Spinal cord (tissue), 10 donors: ENCODE measurements around the gene GSK3B. TPM values are rescaled to one million over a fixed set of nuclear protein-coding genes. Genes with fewer than 3 reads are reported as not detected.

Experiments
- DNase-seq, 6 donors: peaks; one replicate each; pipeline versions ENCODE4 v3.0.0 to v3.0.0-alpha.2; 2013 to 2015; ENCODE audit warnings: low spot score in 6 of 6, low read depth in 4 of 6
- H3K27ac ChIP-seq: one replicate; pipeline ENCODE4 v1.5.1; 2013; ENCODE audit warnings: low read depth, low read length, control low read depth
- H3K27me3 ChIP-seq: one replicate; pipeline ENCODE4 v1.6.1; 2013; ENCODE audit warnings: low read length; ENCODE audit not compliant: control insufficient read depth, insufficient read depth
- H3K36me3 ChIP-seq: one replicate; pipeline ENCODE4 v1.6.1; 2013; ENCODE audit warnings: low read length; ENCODE audit not compliant: control insufficient read depth, insufficient read depth
- H3K4me1 ChIP-seq: one replicate; pipeline ENCODE4 v1.6.1; 2013; ENCODE audit warnings: low read length; ENCODE audit not compliant: control insufficient read depth, insufficient read depth
- H3K4me3 ChIP-seq: one replicate; pipeline ENCODE4 v1.5.1; 2013; ENCODE audit warnings: low read depth, low read length, control low read depth
- H3K9me3 ChIP-seq: one replicate; pipeline ENCODE4 v1.6.1; 2013; ENCODE audit warnings: low read length; ENCODE audit not compliant: control insufficient read depth, insufficient read depth
- WGBS: methylation state at CpG from one replicate; pipeline ENCODE4 v1.1.5; 2013; ENCODE audit warnings: missing lambda C conversion rate; ENCODE audit not compliant: insufficient coverage; 5-methylcytosine and 5-hydroxymethylcytosine counted together
- polyA plus RNA-seq, 2 donors: library from polyadenylated mRNA; unstranded; fragments of 120-200 nt; gene quantifications; one replicate each; pipeline ENCODE4 v1.2.1, GENCODE V29; 2013; ENCODE audit not compliant: insufficient read length in 2 of 2
- total RNA-seq, 2 donors: library from RNA; depleted of rRNA in 1 of 2; stranded (reverse); fragments of 120-200 nt in 1 of 2; fragments of >200 nt in 1 of 2; gene quantifications; one replicate each; pipeline versions ENCODE4 v1.2.3 to v1.2.4, GENCODE V29; 2013 to 2014
- donor health status: healthy.

The GSK3B gene
- total and polyA plus RNA-seq, 4 donors = 53.3 to 113 (median 73.1) TPM

DNA sequence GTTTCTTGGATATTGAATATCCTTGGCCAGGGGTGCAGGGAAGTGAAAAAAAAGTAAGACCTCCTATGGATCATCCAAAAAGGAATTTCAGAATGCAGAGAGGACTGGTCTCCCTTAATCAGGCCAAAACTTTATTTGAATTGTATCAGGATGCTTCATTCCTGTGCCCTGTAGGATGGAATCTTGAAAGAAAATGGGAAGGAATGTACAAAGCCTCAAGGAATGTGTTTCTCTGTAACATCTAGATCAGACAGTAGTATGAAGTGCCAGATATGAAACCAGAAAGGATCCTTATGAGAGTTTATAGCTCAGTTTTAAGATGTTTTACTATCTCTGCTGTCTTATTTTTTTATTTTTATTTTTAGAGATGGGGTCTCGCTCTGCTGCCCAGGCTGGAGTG, 6.5 kb upstream of the GSK3B start:
- Histone ChIP-seq H3K36me3 (peaks cover 4% of the 10 kb centered on the region), H3K9me3 (no peaks in the 10 kb centered on the region), H3K27me3 (no peaks in the 10 kb centered on the region), H3K4me1 (peaks cover 10% of the 10 kb centered on the region), H3K4me3 (no peak overlapping the region), H3K27ac (no peak overlapping the region)
- WGBS = no CpG with 5 or more reads among the region's 1 CpG
- DNase-seq = no peak

DNA sequence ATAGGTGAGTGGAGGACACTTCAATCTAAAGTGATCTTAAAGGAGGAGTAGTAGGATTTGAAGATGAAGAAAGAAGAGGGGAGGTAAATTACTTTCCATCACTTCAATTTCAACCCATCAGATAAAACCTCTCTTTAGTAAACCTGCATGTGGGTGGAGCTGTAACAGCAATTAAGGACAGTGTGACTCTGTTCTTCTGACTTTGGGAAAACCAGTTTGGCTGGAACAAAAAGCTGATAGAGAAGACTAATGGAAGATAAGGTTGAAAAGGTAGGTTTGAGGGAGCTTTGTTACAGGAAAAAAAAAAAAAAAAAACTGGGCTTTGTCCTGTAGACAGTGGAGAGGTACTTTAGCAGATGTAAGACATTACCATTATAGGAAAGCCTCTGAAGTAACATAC, 4.5 kb upstream of the GSK3B start:
- Histone ChIP-seq H3K4me1 (peaks cover 14% of the 10 kb centered on the region), H3K27me3 (no peaks in the 10 kb centered on the region), H3K9me3 (no peaks in the 10 kb centered on the region), H3K36me3 (peaks cover 4% of the 10 kb centered on the region), H3K27ac (no peak overlapping the region), H3K4me3 (no peak overlapping the region)
- no peak for DNase-seq

DNA sequence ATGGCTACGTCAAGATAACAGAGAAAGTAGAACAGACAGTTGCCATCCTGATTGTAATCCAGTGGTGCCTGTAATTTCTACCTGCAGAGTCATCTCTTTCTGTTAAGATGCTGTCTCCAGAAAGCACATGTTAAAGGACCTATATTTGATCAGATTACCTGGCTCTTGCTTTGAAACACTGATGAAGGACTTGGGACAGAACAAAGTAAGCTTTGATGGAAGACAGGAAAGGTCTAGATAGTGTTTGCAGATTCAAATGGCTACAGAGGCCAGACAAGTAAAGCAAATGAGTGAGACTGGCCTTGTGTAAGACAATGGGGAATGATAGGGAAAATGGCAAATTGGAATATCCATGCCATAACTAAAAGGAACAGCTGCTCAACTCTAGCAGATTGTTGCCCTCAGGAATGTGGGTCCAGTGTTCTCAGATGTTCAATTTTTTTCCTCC, 1.8 kb upstream of the GSK3B start:
- Histone ChIP-seq H3K36me3 (peaks cover 4% of the 10 kb centered on the region), H3K27me3 (no peaks in the 10 kb centered on the region), H3K4me1 (peaks cover 14% of the 10 kb centered on the region), H3K9me3 (no peaks in the 10 kb centered on the region), H3K27ac (peak overlapping the region; percentile 99), H3K4me3 (peak overlapping the region; percentile 84)
- 0% methylated on average over 1 of the region's 1 CpG for WGBS
- DNase-seq = no peak

DNA sequence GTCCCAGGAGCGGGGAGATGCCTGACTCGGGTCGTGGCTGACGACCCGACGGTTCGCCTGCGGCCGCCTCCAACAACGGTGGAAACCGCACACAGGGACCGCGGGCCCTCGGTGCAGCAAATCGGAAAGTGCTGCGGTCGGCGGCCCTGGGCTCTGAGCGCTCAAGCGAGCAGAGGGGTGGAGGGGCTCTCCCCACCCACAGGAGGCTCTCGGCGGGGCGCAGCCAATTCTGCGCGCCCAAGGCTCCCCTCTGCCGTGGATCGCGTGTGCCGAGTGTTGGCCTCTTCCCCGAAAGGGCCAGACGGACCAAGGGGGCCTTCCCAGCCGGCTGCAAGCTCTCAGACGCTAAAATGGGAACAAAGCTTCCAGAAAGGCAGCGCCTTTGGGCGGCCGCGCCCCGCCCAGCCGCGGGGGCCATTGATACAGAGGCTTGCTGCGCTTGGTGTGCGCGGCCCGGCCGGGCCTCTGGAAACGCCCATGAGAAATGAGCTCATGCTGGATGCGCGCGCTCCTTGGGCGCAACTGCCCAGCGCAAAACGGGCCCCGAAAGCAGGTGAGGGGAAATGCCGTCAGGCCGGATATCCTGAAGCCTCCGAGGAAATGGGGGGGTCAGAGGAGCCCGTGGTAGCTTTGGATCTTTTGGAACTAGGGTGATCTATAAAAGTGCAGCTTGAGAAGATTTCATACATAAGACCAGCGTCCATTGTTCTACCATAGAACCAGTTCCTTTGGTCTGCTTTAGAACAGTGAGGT, 1.2 kb upstream of the GSK3B start:
- H3K27me3 ChIP-seq = no peaks in the 10 kb centered on the region
- H3K36me3 ChIP-seq = peaks cover 4% of the 10 kb centered on the region
- peak overlapping the region; percentile 84 for H3K4me3 ChIP-seq
- WGBS = under 1% methylated on average over 53 of the region's 58 CpGs
- H3K9me3 ChIP-seq = no peaks in the 10 kb centered on the region
- peak in 5 of 6 donors; percentile 68 to 95 (median 74) for DNase-seq
- peaks cover 14% of the 10 kb centered on the region for H3K4me1 ChIP-seq
- H3K27ac ChIP-seq = peak overlapping the region; percentile 99

DNA sequence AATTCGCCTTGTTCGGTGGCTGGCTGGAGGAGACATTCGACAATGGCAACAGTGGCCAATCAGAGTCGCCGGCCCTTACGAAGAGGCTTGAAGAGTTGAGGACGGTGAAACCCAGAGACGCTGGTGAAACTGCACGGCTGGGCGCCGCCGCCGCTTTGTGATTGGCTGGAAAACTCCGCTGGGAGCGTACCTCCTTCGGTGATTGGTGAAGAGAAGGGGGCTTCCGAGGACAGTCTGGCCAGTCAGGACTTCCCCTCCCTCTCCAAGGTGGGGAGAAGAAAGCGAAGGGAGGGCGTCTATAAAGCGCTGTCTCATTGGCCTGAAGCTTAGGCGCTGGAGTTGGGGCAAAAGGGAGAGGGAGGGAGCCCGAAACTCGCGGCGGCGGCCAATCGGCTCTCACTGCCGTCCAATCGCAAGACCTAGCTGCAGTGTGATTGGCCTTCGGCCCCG, 554 bp upstream of the GSK3B start:
- Histone ChIP-seq H3K9me3 (no peaks in the 10 kb centered on the region), H3K36me3 (peaks cover 4% of the 10 kb centered on the region), H3K4me1 (peaks cover 14% of the 10 kb centered on the region), H3K27me3 (no peaks in the 10 kb centered on the region), H3K4me3 (peak overlapping the region; percentile 84), H3K27ac (peak overlapping the region; percentile 99)
- WGBS = under 1% methylated on average over 31 of the region's 31 CpGs
- DNase-seq = peak in 5 of 6 donors; percentile 100

DNA sequence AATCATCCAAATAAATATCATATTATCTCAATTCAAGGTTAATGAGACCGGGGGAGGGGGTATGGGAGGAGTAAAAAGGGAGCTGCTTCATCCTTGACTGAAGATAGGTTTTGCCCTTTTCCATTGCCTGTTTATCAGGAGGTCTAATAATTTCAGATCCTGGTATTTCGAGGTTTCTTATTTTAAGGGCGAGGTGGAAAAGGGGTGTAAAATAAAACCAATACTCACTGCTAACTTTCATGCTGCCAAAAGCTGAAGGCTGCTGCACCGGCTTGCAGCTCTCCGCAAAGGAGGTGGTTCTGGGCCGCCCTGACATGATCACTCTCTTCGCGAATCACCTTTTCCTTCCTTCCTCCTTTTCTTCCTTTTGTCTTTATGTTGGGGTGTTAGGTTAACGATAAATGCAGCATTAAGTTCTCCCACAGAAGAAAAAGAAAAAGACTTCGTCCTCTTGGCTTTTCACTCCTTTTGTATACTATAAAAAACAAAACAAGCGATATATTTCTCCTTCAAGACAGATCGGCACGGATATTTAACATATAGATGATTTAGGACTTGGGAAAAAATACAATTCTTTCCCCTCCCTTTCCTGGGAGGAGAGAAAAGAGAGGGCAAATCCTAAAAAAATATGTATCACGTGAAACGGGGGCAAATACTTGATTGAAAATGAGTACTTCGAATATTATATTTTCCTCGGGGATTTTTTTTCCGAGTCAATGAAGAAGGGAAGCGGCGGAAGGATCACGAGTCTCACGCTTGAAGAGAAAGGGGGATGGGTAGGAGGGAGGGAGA, 932 bp downstream of the GSK3B start:
- Histone ChIP-seq H3K36me3 (no peaks in the 10 kb centered on the region), H3K4me1 (peaks cover 14% of the 10 kb centered on the region), H3K27me3 (no peaks in the 10 kb centered on the region), H3K27ac (peak overlapping the region; percentile 99), H3K9me3 (no peaks in the 10 kb centered on the region), H3K4me3 (peak overlapping the region; percentile 84)
- peak; percentile 43 to 96 (median 72) for DNase-seq
- WGBS = 0% methylated on average over 9 of the region's 22 CpGs

DNA sequence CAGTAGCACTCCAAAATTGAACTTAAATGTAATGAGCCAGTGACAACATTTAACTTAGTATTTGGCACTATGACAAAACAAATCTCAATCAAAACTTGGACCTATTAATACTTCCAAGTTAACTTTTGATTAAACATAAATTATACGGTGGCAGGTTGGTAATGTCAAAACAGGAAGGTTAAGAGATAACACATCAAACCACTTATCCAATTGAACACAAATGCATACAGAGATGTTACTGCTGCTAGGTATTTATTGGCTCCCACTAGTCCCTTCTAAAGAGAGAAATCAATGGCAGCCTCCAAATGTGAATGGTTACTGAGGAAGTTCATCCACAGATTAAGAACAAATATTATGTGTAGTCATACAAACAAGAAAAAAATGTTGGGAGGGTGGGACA, 1.8 kb downstream of the GSK3B start:
- WGBS = no CpG with 5 or more reads among the region's 1 CpG
- H3K27ac ChIP-seq = peak overlapping the region; percentile 6
- peak overlapping the region; percentile 84 for H3K4me3 ChIP-seq
- H3K9me3 ChIP-seq = no peaks in the 10 kb centered on the region
- peak in 2 of 6 donors; percentile 20 to 49 for DNase-seq
- peaks cover 14% of the 10 kb centered on the region for H3K4me1 ChIP-seq
- H3K27me3 ChIP-seq = no peaks in the 10 kb centered on the region
- no peaks in the 10 kb centered on the region for H3K36me3 ChIP-seq

DNA sequence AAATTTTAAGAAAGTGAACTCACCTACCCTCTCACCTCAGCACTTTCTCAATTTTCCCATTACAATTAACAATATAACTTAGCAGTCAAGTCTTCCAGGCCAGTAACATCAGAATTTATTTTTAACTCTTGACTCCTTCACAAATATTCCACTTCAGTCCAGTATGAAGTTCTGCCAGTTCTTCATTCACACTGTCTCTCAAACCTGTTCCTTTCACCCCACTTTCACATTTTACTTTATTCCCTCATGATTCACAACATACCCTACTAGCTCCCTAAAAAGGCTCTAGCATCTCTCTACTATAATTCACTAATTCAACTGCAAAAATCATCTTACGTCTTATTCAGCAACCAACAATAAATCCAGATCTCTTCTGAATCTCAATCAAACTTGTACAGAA, 3.8 kb downstream of the GSK3B start:
- H3K27ac ChIP-seq = no peak overlapping the region
- DNase-seq = no peak
- H3K9me3 ChIP-seq = no peaks in the 10 kb centered on the region
- 25% methylated on average over 1 of the region's 1 CpG for WGBS
- no peaks in the 10 kb centered on the region for H3K36me3 ChIP-seq
- peaks cover under 1% of the 10 kb centered on the region for H3K4me1 ChIP-seq
- no peaks in the 10 kb centered on the region for H3K27me3 ChIP-seq
- H3K4me3 ChIP-seq = peak overlapping the region; percentile 84

DNA sequence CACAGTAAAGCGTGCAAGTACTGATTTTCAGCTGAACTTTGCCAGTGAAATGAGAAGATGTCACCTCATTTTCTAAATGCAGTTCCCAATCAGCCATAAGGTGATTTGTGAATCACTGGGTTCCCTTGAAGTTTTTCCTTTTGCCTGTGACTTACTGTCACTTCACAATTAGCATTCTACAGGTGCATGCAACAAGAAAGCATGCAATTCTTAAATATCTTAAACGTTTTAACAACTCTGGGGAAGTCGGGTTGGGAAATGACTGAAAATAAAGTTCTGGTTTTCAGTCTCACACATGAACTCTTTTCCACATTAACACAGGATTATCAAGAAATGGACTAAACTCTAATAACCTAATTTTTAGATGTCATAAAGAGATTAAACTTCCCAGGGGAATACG, 5.2 kb downstream of the GSK3B start:
- H3K9me3 ChIP-seq = no peaks in the 10 kb centered on the region
- no peak overlapping the region for H3K27ac ChIP-seq
- WGBS = 100% methylated on average over 1 of the region's 4 CpGs
- no peak overlapping the region for H3K4me3 ChIP-seq
- no peaks in the 10 kb centered on the region for H3K27me3 ChIP-seq
- H3K36me3 ChIP-seq = no peaks in the 10 kb centered on the region
- DNase-seq = no peak
- no peaks in the 10 kb centered on the region for H3K4me1 ChIP-seq
